HG03103 (cell line): ENCODE data around the gene RAD9B.
"Not testable (repeated sequence)": the region's sequence is repeated elsewhere in the genome, so short reads cannot be mapped to it uniquely, and the experiment has no call there.

Source experiments
- ATAC-seq: cut with Tn5 transposase; IDR thresholded peaks from one replicate; pipeline ENCODE4 v1.9.1; 2021; ENCODE audit warnings: low read depth; ENCODE audit not compliant: unreplicated experiment

Gene RAD9B

GRCh38 chr12:110501752-110502738 is at the start of gene RAD9B, which contains the start of gene VPS29:
Gene RAD9B (plus strand): TSS chr12:110502331. CDS start chr12:110502338, 7 bp downstream.
Gene VPS29 (minus strand): TSS chr12:110502111. CDS start chr12:110502051, 60 bp downstream.
- ATAC-seq, result peak; percentile 92

DNA sequence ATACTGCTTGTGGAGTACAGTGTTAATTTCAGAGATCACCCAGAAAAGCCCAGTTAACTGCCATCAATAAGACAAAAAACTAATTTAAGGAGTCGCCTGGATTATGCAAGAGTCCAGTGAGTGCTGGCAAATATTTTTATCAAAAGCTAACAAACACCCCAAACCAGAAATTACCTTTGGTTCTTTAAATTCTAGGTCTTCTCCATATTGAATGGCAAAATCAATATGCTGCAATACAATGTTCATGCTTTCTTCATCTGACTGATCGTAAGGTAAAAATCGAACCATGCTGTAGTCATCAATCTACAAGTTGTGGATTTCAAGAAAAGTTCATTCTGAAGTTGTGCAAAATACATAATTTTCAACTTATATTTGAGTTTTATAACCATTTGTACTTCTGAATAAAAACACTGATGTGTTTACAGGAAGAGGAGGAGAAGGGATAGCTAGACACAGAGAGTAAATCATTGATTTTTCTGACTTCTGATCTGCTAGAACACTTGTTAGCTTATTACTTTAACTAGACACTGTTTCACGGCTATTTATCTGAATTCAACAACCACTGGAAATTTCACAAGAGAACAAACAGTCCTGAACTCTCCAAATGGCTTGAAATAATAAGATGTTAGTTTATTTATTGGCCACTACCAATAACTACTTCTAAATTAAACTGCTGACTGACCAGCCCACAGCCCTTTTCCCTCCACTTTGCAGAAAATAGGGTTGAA is 48.4 kb upstream of the RAD9B start:
- ATAC-seq, result no peak

DNA sequence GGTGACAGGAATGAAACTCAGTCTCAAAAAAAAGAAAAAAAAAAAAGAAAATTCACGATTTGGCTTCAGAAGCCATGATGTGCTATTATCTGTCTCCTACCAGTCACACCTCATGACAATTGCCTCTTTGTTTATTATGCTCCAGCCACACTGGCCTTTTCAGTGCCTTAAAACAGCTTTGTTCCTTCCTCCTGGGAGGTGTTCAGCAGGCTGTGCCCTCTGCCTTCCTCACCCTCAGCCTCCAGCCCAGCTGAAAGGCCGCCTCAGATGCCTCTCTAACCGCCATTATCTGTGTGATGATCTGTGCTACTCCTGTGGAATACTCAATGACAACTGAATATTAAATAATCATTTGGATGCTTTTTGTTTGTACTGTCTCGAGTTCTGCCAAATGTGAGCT is 43.4 kb upstream of the RAD9B start:
- ATAC-seq, result no peak

- ATAC-seq, result not testable (repeated sequence)
Observed at GRCh38 chr12:110461189-110461588, 40.9 kb upstream of the RAD9B start.

DNA sequence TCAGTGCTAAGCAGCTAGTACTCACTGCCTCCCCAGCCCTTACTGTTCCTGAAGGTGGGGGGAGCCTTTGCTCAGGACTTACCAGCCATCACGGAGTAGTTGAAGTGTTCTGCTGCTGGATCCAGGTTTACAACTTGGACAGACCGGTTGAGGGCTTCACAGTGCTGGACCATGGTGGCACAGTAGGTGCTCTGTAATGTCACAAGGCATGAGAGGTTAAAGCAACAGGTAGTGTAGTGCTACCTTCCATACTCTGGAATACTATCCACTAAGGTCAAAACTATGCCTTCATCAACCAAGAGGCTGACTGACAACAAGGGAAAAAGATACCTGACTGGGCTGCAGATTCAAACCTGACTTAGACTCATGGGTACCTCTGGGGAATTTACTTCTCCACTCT is 37.1 kb upstream of the RAD9B start:
- ATAC-seq, result no peak

GRCh38 chr12:110465765-110466164 is 36.4 kb upstream of the RAD9B start:
- ATAC-seq, result not testable (repeated sequence)

- no peak for ATAC-seq
Observed at GRCh38 chr12:110466791-110467190, 35.3 kb upstream of the RAD9B start.

DNA sequence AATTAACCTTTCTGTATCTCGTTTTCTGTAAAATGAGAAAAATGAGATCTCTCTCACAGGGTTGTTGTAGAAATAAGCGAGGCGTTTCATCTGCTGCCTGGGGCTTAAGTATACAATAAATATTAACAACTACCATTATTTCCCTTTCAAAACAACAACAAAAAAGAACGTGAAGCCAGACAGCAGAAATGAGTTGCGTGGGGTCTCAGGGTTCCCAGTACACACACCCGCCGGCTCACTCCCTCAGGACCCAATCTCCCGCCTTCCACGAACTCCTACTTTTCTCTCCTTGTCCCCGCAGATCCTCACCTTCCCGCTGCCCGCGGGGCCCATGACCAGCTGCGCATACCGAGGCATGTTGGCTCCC is 34.3 kb upstream of the RAD9B start:
- no peak for ATAC-seq

DNA sequence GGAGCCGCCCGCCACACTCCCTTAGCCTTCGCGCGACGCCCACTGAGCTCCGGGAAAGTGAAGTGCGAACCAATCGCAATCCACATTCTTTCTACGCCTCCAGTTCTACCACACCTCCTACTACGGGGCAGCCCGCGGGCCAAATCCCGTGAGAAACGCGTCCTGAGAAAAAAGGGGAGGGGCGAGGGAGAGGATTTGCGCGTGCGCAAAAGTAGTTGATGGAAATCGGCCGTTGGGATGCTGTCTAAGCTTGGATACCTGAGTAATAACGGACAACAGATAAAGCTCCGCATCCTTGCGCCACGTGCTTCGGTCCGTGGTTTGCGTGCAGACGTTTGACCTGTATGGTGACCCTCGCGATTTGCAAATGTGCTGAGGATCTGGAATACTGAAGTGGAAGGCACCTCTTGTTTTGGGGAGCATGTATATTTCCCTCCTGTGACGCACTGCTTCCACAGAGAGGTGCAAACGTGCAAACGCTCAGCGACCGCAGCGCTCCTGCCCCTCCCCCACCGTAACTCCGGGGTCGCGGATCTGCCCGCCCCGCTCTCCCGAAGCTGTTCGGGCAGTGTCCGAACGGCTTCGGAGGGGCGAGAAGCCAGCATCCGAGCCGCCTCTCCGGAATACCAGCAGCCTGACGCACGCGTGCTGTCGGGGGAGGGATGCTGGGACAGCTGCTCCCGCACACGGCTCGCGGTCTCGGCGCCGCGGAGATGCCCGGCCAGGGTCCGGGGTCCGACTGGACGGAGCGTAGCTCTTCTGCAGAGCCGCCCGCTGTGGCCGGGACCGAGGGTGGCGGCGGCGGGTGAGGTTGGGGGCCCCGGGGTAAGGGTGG is 33.7 kb upstream of the RAD9B start, which contains the start of the genes FAM216A and GPN3:
Gene FAM216A, plus strand, starts transcription at position 632 of the 835 bp plus-strand sequence. Its CDS starts 31 bp downstream, at position 663.
Gene GPN3, minus strand, starts transcription at position 44 of the 835 bp plus-strand sequence. CDS start 54 bp downstream, outside the sequence.
- peak; percentile 71 for ATAC-seq

DNA sequence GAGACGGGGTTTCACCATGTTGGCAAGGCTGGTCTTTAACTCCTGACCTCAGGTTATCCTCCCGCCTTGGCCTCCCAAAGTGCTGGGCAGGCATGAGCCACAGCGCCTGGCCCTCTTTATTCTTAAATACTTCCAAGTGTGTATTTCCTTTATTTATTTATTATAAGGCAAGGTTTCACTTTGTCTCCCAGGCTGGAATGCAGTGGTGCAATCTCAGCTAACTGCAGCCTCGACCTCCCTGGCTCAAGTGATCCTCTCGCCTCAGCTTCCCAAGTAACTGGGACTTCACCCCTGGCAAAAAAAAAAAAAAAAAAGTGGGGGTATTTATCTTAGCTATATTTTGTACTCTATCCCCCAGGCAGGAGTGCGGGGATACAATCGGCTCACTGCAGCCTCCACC is 26.7 kb upstream of the RAD9B start:
- ATAC-seq, result no peak

- ATAC-seq, result no peak
Observed at GRCh38 chr12:110498984-110499706, 3.0 kb upstream of the RAD9B start.

DNA sequence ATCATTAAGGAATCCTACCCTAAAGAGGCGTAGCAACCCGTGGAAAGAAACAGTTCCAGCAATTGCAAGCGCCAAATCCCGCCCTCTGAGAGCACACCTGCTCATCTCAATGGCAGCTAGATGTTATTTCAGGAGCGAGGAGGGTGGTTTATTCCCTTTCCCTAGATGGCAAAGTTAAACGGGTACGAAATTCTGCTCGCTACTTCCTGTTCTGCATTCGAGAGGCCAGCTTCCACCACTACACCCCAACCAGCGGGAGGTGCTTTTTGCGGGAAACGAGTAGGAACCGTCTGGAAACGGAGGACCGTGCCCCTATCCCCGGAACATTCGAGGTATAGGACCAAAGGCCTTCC is 756 bp upstream of the RAD9B start:
- peak; percentile 7 for ATAC-seq

DNA sequence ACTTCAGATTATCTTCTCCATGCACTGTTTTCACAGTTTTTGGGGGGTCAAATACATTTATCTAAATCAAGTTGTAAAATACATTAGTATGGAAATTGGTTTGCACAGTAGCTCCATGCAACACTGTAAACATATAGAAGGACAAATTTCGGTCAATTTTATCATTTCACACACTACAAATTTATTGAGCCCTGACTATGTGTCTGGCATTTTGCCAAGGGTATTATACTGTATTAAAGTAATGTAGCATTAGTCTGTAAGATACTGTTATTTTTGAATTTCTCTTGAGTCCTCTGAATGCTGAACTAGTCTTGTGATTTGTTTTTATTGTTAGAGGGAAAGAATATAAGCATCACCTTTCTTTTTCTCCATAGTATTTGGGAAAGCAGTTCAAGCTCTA is 1.3 kb downstream of the RAD9B start:
- ATAC-seq, result no peak

DNA sequence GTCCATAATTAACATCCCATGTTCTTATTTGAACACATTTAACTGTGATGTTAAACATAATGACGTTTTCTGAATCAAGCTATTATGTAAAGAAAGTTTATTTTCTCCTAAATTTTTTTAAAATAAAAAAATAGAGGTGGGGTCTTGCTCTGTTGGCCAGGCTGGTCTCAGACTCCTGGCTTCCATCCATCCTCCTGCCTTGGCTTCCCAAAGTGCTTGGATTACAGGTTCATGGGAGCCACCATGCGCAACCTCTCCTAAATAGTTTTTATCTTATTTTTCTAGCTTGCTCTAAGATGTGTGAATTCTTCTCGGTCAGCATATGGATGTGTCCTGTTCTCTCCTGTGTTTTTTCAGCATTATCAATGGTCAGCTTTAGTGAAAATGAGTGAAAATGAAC is 3.2 kb downstream of the RAD9B start:
- ATAC-seq, result no peak

DNA sequence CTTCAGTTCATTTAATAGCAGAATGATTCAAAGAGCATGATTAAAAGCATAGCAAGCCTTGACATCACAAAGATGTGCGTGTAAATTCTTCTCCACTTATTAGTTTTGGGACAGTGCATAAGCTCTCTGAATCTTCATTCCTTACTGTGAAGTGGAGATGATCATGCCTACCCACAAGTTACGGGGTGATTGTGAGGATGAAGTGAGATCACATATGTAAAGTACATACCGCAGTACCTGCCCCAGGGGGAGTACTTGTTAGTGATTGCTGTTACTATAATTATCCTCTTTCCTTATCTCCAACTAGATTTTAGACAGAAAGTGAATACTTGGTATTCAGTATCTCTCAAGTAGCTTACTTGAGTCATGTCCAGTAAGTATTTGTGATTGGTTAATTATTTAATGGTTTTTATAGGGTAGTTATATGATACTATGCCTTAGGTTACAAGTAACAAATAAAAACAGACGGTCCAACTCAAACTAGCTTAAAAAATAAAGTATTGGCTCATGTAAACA is 6.0 kb downstream of the RAD9B start:
- ATAC-seq, result no peak

- ATAC-seq, result no peak
Observed at GRCh38 chr12:110513842-110514241, 11.7 kb downstream of the RAD9B start.

GRCh38 chr12:110514363-110514762 is 12.2 kb downstream of the RAD9B start:
- ATAC-seq, result no peak

DNA sequence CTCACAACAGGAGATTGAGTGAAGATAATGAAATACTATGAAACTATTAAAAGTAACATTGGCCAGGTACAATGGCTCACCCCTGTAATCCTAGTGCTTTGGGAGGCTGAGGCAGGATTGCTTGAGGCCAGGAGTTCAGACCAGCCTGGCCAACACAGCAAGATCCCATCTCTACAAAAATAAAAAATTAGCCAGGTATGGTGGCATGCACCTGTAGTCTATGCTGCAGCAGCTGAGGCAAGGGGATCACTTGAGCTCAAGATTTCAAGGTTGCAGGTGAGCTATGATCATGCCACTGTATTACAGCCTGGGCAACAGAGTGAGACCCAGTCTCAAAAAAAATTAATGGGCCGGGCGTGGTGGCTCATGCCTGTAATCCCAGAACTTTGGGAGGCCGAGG is 14.9 kb downstream of the RAD9B start:
- ATAC-seq, result no peak

GRCh38 chr12:110518014-110518413 is 15.9 kb downstream of the RAD9B start:
- not testable (repeated sequence) for ATAC-seq
